Central memory CD8-positive, alpha-beta T cell (primary cell): ENCODE data around the gene CMSS1.

Source experiments
- ATAC-seq: fragments of 150-1000 bp; cut with Tn5 transposase; replicated peaks from 2 replicates; pipeline ENCODE4 v1.10.0; 2022; ENCODE audit warnings: mild to moderate bottlenecking, moderate FRiP score, moderate number of reproducible peaks; ENCODE audit not compliant: poor library complexity, severe bottlenecking; ENCODE audit errors: extremely low read depth
- DNase-seq, 2 donors: peaks; one replicate each; pipeline ENCODE4 v3.0.0; 2021; ENCODE audit warnings: low spot score in 2 of 2
- H3K27ac Mint-ChIP-seq: one replicate; pipeline ENCODE4 v1.8.0; 2022; ENCODE audit warnings: low read depth, mild to moderate bottlenecking, moderate library complexity, mixed read lengths
- H3K27me3 Mint-ChIP-seq: one replicate; pipeline ENCODE4 v1.8.0; 2022; ENCODE audit warnings: mixed read lengths
- H3K36me3 Mint-ChIP-seq: one replicate; pipeline ENCODE4 v1.8.0; 2022; ENCODE audit warnings: mild to moderate bottlenecking, moderate library complexity, mixed read lengths; ENCODE audit not compliant: insufficient read depth
- H3K4me1 Mint-ChIP-seq: one replicate; pipeline ENCODE4 v1.8.0; 2022; ENCODE audit warnings: mixed read lengths
- H3K4me3 Mint-ChIP-seq: one replicate; pipeline ENCODE4 v1.8.0; 2022; ENCODE audit warnings: mild to moderate bottlenecking, moderate library complexity, mixed read lengths
- H3K9me3 Mint-ChIP-seq: one replicate; pipeline ENCODE4 v1.8.0; 2022; ENCODE audit warnings: mixed read lengths

Gene CMSS1

DNA sequence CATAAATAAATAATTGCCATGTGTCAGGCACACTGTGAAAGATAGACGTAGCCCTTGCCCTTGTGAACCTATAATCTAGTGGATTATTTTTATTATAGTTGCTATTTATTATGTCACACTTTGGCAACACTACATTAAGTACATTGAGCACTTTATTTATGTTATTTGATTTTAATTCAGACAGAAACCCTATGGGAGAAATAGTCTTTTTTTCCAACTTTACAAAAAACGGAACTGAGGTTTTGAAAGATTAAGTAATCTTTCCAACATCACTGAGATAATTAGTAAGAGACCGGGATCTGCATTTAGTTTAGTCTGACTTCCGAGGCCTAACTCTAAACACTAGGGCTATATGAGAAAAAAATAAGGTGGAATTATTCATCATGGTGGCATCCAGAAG, 299.4 kb downstream of the CMSS1 start:
- no peaks in the 10 kb centered on the region for H3K36me3 Mint-ChIP-seq

DNA sequence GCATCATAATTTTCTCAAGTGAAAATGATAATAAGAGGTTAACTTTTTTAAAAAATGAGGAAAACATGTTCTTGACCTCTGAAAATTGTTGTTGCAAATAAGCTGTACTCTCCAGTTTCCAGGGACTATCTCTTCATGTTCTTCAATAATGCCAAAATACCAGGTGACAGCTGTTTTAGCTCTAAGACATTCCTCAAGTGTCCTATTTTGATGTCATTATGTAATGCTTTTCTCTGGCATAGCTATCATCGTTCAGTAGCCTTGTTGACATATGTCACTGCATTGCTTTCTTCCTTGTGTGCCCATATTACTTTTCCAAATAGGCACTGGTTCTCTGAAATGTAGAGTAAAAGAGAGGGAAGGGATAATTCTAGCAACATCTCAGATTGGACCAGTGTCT, 302.4 kb downstream of the CMSS1 start:
- no peaks in the 10 kb centered on the region for H3K27me3 Mint-ChIP-seq
- no peaks in the 10 kb centered on the region for H3K4me1 Mint-ChIP-seq
- ATAC-seq (no peak), DNase-seq (no peak)
- H3K36me3 Mint-ChIP-seq, result no peaks in the 10 kb centered on the region
- H3K4me3 Mint-ChIP-seq, result no peak overlapping the region
- H3K27ac Mint-ChIP-seq, result no peak overlapping the region
- H3K9me3 Mint-ChIP-seq, result no peaks in the 10 kb centered on the region

More for the DNA sequence above, 299.4 kb downstream of the CMSS1 start:
- no peak for DNase-seq
- ATAC-seq, result no peak
- Mint-ChIP-seq H3K4me1 (no peaks in the 10 kb centered on the region), H3K27ac (no peak overlapping the region), H3K4me3 (no peak overlapping the region), H3K9me3 (no peaks in the 10 kb centered on the region), H3K27me3 (no peaks in the 10 kb centered on the region)

DNA sequence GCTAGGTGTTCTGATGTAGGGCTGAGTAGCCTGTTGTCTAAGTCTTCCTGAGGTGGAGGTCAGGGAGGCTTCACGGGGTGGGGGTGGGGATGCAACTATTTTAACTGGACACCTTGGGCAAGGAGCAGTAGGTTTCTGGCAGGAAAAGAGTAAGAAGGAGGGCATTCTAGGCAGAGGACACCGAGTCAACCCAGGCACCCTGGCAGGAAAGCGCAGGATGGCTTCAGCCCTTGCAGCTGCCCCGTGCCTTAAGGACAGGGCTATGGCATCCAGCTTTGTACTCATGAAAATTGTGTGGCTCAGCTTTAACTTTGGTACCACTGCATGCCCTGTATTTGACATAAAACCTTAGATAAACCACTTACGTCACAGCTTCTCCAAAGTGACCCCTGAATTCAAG, 303.0 kb downstream of the CMSS1 start:
- H3K27me3 Mint-ChIP-seq, result no peaks in the 10 kb centered on the region

DNA sequence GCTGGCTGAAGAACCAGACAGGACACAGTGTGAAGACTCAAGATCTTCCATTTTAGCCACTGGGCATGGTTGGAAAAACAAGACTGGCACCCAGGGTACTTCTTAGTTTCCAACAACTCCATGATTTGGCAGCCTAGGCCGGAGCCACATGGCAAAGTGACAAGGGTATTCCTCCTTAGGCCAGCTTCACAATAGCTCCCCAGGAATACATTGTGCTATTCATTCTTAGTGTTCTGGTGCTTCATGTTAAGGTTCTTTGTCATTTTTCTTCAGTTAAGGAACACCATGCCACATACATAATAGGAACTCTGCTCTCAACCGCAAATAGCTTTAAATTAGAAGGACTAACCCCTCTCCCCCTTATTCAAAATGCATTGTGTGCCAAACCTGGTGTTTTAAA, 304.7 kb downstream of the CMSS1 start:
- ATAC-seq (no peak), DNase-seq (no peak)
- no peaks in the 10 kb centered on the region for H3K27me3 Mint-ChIP-seq
- no peaks in the 10 kb centered on the region for H3K9me3 Mint-ChIP-seq
- no peaks in the 10 kb centered on the region for H3K36me3 Mint-ChIP-seq
- no peaks in the 10 kb centered on the region for H3K4me1 Mint-ChIP-seq
- H3K27ac Mint-ChIP-seq, result no peak overlapping the region
- no peak overlapping the region for H3K4me3 Mint-ChIP-seq

More for the DNA sequence above, 303.0 kb downstream of the CMSS1 start:
- no peaks in the 10 kb centered on the region for H3K9me3 Mint-ChIP-seq
- no peaks in the 10 kb centered on the region for H3K36me3 Mint-ChIP-seq
- ATAC-seq (no peak), DNase-seq (no peak)
- no peak overlapping the region for H3K4me3 Mint-ChIP-seq
- no peaks in the 10 kb centered on the region for H3K4me1 Mint-ChIP-seq
- no peak overlapping the region for H3K27ac Mint-ChIP-seq

DNA sequence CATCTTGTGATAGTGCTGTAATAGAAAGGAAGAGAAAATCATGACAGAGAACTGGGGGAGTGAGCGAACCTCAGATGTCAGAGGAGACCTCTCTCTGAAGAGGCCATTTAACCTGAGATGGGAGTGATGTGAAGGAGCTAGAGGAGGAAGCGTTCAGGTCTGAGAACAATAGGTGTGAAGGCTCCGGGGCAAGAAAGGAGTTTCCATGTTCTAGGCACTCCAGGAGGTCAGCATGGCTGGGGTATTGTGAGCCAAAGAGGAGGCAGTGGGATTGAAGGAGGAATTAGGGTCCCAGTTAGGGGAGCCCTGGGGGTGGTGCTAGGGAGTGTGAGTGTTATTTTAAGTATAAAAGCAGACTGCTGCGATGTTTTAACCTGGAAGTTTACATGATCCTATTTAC, 305.4 kb downstream of the CMSS1 start:
- no peak for ATAC-seq
- Mint-ChIP-seq H3K27ac (no peak overlapping the region), H3K4me3 (no peak overlapping the region), H3K4me1 (no peaks in the 10 kb centered on the region), H3K27me3 (no peaks in the 10 kb centered on the region), H3K36me3 (no peaks in the 10 kb centered on the region), H3K9me3 (no peaks in the 10 kb centered on the region)
- no peak for DNase-seq

DNA sequence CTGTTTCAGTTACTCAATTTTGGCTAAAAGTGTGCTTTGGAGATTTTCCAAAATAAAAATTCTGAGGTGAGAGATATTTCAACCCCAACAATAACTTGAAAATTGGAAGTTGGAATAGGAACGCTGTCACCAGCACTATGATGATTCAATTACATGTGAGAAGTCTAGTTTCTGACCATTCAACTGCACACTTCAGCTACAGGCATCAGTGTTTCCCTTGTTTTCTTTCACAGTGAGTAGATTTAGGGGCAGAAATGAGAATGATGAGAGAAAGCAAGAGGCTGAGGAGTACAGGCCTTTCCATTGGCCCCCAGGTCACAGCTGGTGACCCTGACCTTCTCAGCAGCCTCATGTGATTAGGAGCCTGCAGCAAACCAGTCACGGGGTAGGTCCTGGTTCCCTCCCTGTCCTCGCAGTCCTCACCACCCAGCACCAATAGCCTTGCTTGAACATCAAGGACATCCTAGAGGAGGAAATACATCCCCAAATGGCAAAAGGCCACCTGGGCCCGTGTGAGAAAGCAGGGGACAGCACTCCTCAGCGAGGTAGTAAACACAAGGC, 306.6 kb downstream of the CMSS1 start:
- H3K4me1 Mint-ChIP-seq, result no peaks in the 10 kb centered on the region
- no peak overlapping the region for H3K27ac Mint-ChIP-seq
- ATAC-seq (no peak), DNase-seq (no peak)
- H3K27me3 Mint-ChIP-seq, result no peaks in the 10 kb centered on the region
- H3K36me3 Mint-ChIP-seq, result no peaks in the 10 kb centered on the region
- no peaks in the 10 kb centered on the region for H3K9me3 Mint-ChIP-seq
- H3K4me3 Mint-ChIP-seq, result no peak overlapping the region

DNA sequence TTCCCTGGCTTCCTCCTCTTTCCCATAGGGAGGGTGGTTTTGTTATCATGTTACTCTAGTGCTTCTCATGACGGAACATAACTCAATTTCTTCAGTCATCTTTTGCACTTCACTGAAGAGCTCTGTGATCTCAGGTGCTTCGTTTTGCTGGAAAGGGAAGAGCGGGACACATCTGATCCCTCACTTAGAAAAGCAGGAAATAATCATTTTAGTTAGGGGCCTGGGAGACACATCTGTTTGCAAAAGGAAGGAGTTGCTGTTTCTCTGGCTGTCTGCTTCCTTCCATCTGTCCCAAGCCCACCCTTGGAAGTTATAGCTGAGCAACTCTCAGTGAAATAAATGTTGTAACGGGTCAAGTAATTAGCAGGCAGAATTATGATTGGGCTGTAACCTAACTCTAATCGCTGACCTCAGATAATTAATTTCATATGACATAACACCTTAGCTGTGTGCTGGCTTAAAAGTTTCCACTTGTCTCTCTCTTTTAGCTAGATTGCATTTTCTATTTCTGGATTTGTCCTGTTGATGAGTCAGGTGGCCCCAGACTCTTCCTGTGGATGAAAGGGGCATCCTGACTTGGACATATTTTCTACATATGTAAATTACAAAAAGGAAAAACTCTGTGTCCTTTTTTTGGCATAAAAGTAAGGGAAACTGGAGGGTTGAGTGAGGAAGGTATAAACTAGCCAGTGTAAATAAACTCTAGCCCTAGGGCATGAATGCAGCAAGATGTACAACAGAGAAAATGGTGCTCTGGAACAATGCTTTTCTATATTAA, 307.7 kb downstream of the CMSS1 start:
- Mint-ChIP-seq H3K9me3 (no peaks in the 10 kb centered on the region), H3K27ac (no peak overlapping the region), H3K27me3 (no peaks in the 10 kb centered on the region), H3K4me3 (no peak overlapping the region), H3K36me3 (no peaks in the 10 kb centered on the region), H3K4me1 (no peaks in the 10 kb centered on the region)
- DNase-seq (no peak), ATAC-seq (no peak)

DNA sequence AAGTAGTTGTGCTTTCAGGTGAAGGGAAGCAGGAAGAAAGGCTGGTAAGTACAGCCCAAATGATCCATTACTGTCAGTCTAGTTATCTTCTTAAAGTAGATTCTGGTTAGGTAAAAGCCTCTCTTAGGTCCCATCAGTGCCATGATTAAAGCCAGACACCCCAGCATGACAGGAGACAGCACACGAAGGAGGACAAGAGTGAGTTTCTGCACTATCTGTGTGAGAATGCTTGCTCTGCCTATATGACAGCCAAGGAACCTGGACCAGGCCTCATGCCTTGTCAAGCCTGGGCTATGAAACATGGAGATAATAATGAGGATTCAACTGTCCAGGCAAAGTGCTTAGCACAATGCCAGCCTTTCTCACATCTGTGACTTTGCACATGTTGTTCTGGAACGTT, 310.1 kb downstream of the CMSS1 start:
- no peaks in the 10 kb centered on the region for H3K4me1 Mint-ChIP-seq
- H3K4me3 Mint-ChIP-seq, result no peak overlapping the region
- no peaks in the 10 kb centered on the region for H3K27me3 Mint-ChIP-seq
- no peak for ATAC-seq
- H3K27ac Mint-ChIP-seq, result no peak overlapping the region
- H3K9me3 Mint-ChIP-seq, result no peaks in the 10 kb centered on the region
- DNase-seq, result no peak
- H3K36me3 Mint-ChIP-seq, result no peaks in the 10 kb centered on the region

DNA sequence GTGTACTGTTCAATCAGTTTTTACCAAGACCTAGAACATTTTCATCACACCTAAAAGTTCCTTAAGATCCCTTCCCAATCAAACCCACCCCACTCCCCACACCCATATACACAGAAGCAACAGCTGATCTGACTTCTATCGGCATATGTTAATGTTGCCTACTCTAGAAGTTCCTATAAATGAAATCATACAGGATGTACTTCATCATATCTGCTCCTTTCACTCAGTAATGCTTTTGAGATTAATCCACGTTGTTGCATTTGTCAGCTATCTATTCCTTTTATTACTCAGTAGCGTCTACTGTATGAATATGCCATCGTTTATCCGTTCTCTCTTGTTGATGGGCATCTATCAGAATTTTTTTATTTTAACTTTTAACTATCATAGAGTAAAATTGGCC, 310.9 kb downstream of the CMSS1 start:
- ATAC-seq, result no peak
- no peak for DNase-seq
- Mint-ChIP-seq H3K27me3 (no peaks in the 10 kb centered on the region), H3K4me3 (no peak overlapping the region), H3K4me1 (no peaks in the 10 kb centered on the region), H3K27ac (no peak overlapping the region), H3K9me3 (no peaks in the 10 kb centered on the region), H3K36me3 (no peaks in the 10 kb centered on the region)

DNA sequence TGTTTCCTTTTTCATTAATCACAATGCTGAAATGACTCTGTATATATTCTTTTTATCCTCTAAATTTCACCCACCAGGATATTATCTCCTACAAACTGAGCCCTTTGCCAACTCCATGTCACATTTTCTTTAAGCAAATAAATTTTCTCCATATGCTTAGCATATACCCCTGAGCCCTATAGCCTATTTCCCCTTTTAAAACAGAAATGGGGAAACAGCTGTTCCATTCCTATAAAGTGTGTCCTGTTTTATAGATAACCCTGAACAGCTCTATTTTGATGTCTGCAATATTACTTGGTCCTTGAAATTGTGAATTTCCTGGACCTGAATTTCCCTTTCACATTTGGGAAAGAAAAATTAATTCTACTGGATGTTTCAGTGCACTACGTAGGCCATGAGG, 312.3 kb downstream of the CMSS1 start:
- ATAC-seq (no peak), DNase-seq (no peak)
- Mint-ChIP-seq H3K27ac (no peak overlapping the region), H3K4me3 (no peak overlapping the region), H3K4me1 (no peaks in the 10 kb centered on the region), H3K36me3 (no peaks in the 10 kb centered on the region), H3K27me3 (no peaks in the 10 kb centered on the region), H3K9me3 (no peaks in the 10 kb centered on the region)

DNA sequence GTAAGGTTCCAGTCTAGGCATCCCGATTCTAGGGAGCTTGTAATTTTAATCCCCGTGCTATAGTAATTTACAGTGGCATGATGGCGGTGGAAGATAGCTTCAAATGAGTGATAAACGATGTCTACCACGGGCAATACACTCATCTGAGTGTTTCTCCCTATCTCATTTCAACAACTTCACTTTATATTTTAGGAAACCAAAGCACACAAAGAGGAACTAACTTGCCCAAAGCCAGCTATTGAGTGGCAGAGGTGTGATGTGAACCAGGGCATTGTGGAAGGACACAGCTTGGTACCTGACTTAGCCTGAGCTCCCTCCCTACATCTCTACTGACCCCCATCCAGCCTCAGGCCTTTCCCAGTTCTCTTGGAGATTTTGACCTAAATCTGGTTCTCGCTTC, 313.6 kb downstream of the CMSS1 start:
- no peak overlapping the region for H3K27ac Mint-ChIP-seq

DNA sequence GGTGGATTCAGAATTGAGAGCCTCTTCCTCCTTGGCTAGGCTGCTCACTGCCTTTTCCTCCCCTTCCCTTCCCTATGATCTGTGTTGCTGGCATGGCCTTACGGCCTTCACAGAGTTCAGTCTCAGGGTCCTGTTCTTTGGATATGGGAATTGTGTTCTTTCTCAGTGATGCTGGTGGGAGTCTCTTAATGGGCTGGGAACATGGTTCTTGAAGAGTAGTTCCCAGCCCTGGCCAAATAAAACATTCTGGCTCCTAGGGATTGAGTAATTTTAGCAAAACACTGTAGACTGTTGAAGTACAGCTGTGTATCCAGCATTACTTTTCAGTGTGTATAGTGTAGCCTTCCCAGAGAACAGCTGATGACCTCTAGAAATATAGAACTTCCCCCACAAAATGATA, 319.3 kb downstream of the CMSS1 start:
- no peak for DNase-seq
- Mint-ChIP-seq H3K9me3 (no peaks in the 10 kb centered on the region), H3K27ac (no peak overlapping the region), H3K4me1 (no peaks in the 10 kb centered on the region), H3K27me3 (no peaks in the 10 kb centered on the region), H3K36me3 (peaks cover 2% of the 10 kb centered on the region), H3K4me3 (no peak overlapping the region)
- no peak for ATAC-seq

More for the DNA sequence above, 313.6 kb downstream of the CMSS1 start:
- peaks cover 2% of the 10 kb centered on the region for H3K36me3 Mint-ChIP-seq
- H3K27me3 Mint-ChIP-seq, result no peaks in the 10 kb centered on the region
- no peak for ATAC-seq
- no peaks in the 10 kb centered on the region for H3K4me1 Mint-ChIP-seq
- no peaks in the 10 kb centered on the region for H3K9me3 Mint-ChIP-seq
- DNase-seq, result no peak
- H3K4me3 Mint-ChIP-seq, result no peak overlapping the region

DNA sequence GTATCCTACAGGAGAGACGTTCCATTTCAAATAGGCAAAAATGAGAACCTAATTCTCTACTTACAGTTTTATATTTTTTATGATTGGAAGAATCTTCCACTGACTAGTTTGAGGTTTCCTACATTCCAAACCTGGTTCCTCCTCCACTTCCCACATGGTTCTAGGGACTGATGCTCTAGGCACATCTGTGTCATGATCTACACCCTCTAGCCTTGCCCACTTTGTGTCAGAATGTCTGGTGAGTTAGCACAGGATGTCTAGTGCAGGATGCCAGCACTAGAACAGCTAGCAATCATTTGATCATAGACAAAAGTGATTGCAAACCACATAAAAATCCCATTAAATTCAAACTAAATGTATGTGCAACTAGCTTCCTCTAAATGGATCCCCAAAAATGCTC, 323.3 kb downstream of the CMSS1 start:
- no peak overlapping the region for H3K27ac Mint-ChIP-seq
- no peaks in the 10 kb centered on the region for H3K27me3 Mint-ChIP-seq
- no peak overlapping the region for H3K4me3 Mint-ChIP-seq
- ATAC-seq (no peak), DNase-seq (no peak)
- H3K36me3 Mint-ChIP-seq, result peaks cover under 1% of the 10 kb centered on the region
- no peaks in the 10 kb centered on the region for H3K9me3 Mint-ChIP-seq
- H3K4me1 Mint-ChIP-seq, result no peaks in the 10 kb centered on the region
